Measurements from ENCODE around the gene GSK3B.
"Not testable (repeated sequence)": the region's sequence is repeated elsewhere in the genome, so short reads cannot be mapped to it uniquely, and the experiment has no call there.

GSK3B gene

DNA sequence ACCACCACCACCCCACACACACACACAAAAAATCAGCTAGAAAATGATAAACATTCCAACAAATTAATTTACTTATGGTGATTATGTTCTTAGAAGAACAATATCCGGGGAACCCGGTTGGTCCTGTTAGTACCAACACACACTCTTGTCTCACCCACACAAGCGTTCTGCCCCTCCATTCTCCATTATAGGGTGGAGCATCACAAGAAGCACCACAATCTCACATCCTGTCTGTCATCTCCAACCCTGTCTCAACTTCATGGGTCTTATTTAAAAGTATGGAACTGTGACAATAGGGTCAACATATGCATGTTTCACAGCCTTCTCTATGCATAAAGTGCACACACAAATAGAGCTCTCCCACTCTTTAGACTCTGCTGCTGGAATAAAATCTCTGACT lies 5.6 kb downstream of the GSK3B start:
- H3K4me3 Mint-ChIP-seq: no peak overlapping the region
- H3K27ac Mint-ChIP-seq: no peak overlapping the region

DNA sequence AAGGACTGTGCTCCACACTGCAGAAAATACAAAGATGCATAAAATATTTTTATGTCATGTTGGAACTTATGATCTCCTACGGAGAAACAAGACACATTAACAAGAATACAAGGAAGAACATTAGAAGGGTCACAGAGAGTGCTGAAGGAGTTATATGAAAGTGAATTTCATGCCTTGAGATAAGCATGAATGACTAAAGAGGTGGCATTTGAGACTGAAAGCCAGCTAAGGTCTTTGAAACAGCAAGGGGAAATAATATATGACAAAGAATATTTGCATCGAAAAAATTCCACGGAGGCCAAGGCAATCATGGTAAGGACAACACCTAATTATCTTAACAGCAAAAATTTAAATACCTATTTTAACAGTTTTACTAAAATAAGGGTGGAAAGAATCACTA lies 12.5 kb downstream of the GSK3B start:
- Mint-ChIP-seq H3K27ac (no peak overlapping the region), H3K4me1 (ENCODE audit: low read depth) (peaks cover 72% of the 10 kb centered on the region)

More for the DNA sequence above, 5.6 kb downstream of the GSK3B start:
- Mint-ChIP-seq H3K4me1 (ENCODE audit: low read depth) (peaks cover 33% of the 10 kb centered on the region), H3K27me3 (no peaks in the 10 kb centered on the region), H3K9me3 (no peaks in the 10 kb centered on the region), H3K36me3 (ENCODE audit: low read depth) (peaks cover 13% of the 10 kb centered on the region)

DNA sequence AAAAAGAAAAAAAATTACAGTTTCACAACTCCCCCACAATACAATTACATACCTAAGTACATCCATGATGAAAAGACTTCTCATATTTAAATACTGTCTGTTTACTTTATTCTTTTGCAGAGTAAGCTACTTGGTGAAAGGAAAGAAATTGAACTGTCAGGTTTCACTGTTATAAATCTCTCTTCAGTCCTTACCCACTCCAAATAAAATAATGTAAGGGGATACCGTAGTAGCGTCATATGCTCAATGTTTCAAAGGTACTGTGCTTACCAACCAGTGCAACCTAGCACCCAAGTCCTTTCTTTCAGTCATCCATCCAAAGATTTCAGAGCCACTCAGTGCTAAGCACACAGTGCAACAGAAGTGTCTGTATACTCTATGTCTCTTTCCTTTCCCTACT lies 13.4 kb downstream of the GSK3B start:
- H3K27me3 Mint-ChIP-seq: no peaks in the 10 kb centered on the region
- no peaks in the 10 kb centered on the region for H3K9me3 Mint-ChIP-seq
- H3K4me1 Mint-ChIP-seq (ENCODE audit: low read depth): peaks cover 71% of the 10 kb centered on the region
- H3K4me3 Mint-ChIP-seq: no peak overlapping the region
- H3K36me3 Mint-ChIP-seq (ENCODE audit: low read depth): peaks cover 32% of the 10 kb centered on the region
- no peak overlapping the region for H3K27ac Mint-ChIP-seq

More for the DNA sequence above, 12.5 kb downstream of the GSK3B start:
- peaks cover 28% of the 10 kb centered on the region for H3K36me3 Mint-ChIP-seq (ENCODE audit: low read depth)
- H3K4me3 Mint-ChIP-seq: no peak overlapping the region
- no peaks in the 10 kb centered on the region for H3K27me3 Mint-ChIP-seq
- H3K9me3 Mint-ChIP-seq: no peaks in the 10 kb centered on the region

DNA sequence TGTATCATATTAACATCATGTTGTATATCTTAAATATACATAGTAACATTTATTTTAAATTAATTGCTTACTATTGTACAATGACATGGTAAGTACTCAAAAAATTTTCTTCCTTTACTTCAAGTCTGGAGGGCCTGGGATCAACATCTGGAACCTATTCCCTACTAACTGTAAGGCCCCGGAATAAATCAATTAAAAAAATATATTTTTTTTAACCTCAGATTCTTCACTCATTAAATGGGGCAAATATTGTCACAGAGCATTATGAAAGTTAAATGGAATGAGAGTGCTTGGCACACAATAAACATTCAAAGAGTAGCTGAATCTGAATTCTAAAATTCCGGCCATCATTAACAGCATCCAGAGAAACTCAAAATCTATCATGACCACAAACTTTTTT lies 16.5 kb downstream of the GSK3B start:
- no peak overlapping the region for H3K4me3 Mint-ChIP-seq

DNA sequence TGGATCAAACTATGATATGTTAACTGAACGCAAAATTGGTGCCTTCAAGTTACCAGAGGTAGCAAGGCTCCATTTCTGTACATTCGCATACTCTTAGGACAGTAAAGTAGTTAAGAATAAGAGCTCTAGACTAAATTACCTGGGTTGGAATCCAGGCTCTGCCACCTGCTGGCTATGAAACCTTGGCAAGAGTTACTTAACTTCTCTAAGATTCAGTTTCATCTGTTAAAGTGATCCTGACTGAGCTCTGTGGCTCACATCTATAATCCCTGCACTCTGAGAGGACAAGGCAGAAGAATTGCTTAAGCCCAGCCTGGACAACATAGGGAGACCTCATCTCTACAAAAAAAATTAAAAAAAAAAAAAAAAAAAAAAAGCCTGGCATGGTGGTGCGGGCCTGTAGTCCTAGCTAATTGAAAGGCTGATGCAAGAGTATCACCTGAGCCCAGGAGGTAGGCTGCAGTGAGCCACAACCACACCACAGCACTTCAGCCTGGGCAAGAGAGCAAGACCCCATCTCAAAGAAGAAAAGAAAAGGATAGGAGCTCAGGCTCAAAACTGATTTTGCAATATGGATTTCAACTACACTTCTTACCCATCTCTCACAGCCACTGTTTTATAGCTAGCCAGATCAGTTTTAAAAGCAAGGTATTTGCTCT lies 21.3 kb downstream of the GSK3B start:
- no peaks in the 10 kb centered on the region for H3K27me3 Mint-ChIP-seq
- H3K27ac Mint-ChIP-seq: no peak overlapping the region
- H3K4me1 Mint-ChIP-seq (ENCODE audit: low read depth): peaks cover 54% of the 10 kb centered on the region
- no peak overlapping the region for H3K4me3 Mint-ChIP-seq
- no peaks in the 10 kb centered on the region for H3K9me3 Mint-ChIP-seq
- H3K36me3 Mint-ChIP-seq (ENCODE audit: low read depth): peaks cover 31% of the 10 kb centered on the region

More for the DNA sequence above, 16.5 kb downstream of the GSK3B start:
- H3K27ac Mint-ChIP-seq: no peak overlapping the region
- peaks cover 72% of the 10 kb centered on the region for H3K4me1 Mint-ChIP-seq (ENCODE audit: low read depth)
- H3K27me3 Mint-ChIP-seq: no peaks in the 10 kb centered on the region
- no peaks in the 10 kb centered on the region for H3K9me3 Mint-ChIP-seq
- peaks cover 47% of the 10 kb centered on the region for H3K36me3 Mint-ChIP-seq (ENCODE audit: low read depth)

DNA sequence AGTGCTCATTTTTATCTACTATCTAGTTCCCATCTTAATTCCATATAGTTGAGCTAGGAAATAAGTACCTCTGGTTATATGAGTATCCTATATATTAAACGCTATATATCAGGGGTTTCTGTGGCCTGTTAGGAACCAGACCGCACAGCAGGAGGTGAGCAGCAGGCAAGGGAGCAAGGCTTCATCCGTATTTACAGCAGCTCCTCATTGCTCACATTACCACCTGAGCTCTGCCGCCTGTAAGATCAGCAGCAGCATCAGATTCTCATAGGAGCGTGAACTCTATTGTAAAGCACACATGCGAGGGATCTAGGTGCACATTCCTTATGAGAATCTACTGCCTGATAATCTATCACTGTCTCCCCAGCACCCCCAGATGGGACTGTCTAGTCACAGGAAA lies 23.0 kb downstream of the GSK3B start:
- H3K4me3 Mint-ChIP-seq: no peak overlapping the region
- no peaks in the 10 kb centered on the region for H3K9me3 Mint-ChIP-seq
- no peak overlapping the region for H3K27ac Mint-ChIP-seq
- H3K4me1 Mint-ChIP-seq (ENCODE audit: low read depth): peaks cover 60% of the 10 kb centered on the region
- peaks cover 30% of the 10 kb centered on the region for H3K36me3 Mint-ChIP-seq (ENCODE audit: low read depth)
- H3K27me3 Mint-ChIP-seq: no peaks in the 10 kb centered on the region

DNA sequence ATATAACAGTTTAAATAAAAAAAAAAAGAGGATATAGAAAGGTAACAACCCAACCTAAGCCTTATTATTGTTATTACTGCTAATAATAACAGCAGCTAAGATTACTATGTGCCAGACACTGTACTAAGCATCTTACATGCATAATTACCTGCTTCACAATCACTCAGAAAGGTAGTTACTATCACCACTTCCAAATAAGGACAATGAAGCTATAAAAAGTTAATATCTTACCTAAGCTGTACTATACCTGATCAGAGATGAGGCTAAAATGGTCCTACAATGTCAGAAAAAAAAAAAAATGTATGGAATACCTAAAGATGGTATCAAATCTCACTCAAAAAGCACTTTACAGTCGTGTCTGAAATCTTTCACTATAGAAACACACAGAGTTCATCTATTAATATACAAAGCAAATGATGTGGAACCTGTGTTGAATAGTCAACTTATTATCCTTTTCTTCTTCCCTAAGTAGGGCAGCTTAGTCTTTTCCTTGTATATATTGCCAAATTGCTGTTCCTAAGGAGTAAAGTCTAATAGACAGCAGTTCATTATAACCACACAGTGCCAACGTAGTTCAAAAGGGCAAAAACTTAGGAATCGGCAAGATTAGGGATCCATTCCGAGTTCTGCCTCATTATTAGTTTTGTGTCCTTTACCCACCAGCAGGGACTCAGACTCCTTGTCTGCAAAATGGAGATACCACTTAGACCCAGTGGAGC lies 23.8 kb downstream of the GSK3B start:
- H3K4me1 Mint-ChIP-seq (ENCODE audit: low read depth): peaks cover 56% of the 10 kb centered on the region
- H3K9me3 Mint-ChIP-seq: peaks cover 5% of the 10 kb centered on the region
- H3K36me3 Mint-ChIP-seq (ENCODE audit: low read depth): peaks cover 30% of the 10 kb centered on the region
- no peak overlapping the region for H3K27ac Mint-ChIP-seq
- H3K4me3 Mint-ChIP-seq: no peak overlapping the region
- no peaks in the 10 kb centered on the region for H3K27me3 Mint-ChIP-seq

DNA sequence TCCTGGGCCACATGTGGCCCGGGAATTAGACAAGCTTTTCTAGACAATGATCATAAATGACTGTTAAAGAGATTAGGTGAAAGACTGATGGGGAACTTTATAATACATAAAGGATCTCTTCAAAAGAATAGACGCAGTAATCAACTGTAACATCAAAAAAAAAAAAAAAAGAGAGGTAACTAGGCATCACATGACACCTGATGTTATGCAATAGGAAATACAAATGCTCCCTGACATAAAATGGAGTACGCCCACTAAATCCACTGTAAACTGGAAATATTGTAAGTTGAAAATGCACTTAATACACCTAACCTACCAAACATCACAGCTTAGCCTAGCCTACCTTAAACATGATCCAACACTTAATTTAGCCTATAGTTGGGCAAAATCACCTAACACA lies 27.2 kb downstream of the GSK3B start:
- H3K9me3 Mint-ChIP-seq: peaks cover 5% of the 10 kb centered on the region
- H3K4me1 Mint-ChIP-seq (ENCODE audit: low read depth): peaks cover 50% of the 10 kb centered on the region
- H3K27ac Mint-ChIP-seq: no peak overlapping the region
- H3K36me3 Mint-ChIP-seq (ENCODE audit: low read depth): peaks cover 25% of the 10 kb centered on the region
- no peak overlapping the region for H3K4me3 Mint-ChIP-seq
- no peaks in the 10 kb centered on the region for H3K27me3 Mint-ChIP-seq

DNA sequence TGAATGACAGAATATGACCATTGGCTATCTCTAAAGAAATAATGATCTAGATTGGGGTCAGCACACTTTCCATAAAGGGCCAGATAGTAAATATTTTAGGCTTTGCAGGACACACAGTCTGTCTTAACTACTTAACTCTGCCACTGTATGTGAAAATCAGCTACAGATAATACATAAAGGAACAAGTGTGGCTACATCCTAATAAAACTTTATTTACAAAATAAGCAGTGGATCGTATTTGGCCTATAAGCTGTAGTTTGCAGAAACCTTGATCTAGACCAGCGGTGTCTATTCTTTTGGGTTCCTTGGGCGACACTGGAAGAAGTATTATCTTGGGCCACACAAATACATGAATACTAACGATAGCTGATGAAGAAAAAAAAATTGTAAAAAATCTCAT lies 27.6 kb downstream of the GSK3B start:
- H3K36me3 Mint-ChIP-seq (ENCODE audit: low read depth): peaks cover 25% of the 10 kb centered on the region
- H3K27me3 Mint-ChIP-seq: no peaks in the 10 kb centered on the region
- no peak overlapping the region for H3K27ac Mint-ChIP-seq
- peaks cover 47% of the 10 kb centered on the region for H3K4me1 Mint-ChIP-seq (ENCODE audit: low read depth)
- H3K9me3 Mint-ChIP-seq: peaks cover 5% of the 10 kb centered on the region
- no peak overlapping the region for H3K4me3 Mint-ChIP-seq

DNA sequence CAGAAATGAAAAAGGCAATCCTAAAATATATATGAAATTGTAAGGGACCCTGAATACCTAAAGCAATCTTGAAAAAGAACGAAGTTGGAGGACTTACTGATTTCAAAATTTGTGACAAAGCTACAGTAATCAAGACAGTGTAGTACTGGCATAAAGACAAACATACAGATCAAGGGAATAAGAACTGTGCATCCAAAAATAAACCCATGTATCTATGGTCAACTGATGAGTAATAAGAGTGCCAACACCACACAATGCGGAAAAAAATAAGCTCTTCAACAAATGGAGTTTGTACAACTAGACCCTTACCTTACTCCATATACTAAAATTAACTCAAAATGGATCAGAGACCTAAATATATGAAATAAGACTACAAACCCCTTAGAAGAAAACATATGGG lies 29.6 kb downstream of the GSK3B start:
- Mint-ChIP-seq H3K9me3 (peaks cover 5% of the 10 kb centered on the region), H3K27ac (no peak overlapping the region), H3K27me3 (no peaks in the 10 kb centered on the region), H3K36me3 (ENCODE audit: low read depth) (peaks cover 25% of the 10 kb centered on the region), H3K4me1 (ENCODE audit: low read depth) (peaks cover 51% of the 10 kb centered on the region), H3K4me3 (no peak overlapping the region)

DNA sequence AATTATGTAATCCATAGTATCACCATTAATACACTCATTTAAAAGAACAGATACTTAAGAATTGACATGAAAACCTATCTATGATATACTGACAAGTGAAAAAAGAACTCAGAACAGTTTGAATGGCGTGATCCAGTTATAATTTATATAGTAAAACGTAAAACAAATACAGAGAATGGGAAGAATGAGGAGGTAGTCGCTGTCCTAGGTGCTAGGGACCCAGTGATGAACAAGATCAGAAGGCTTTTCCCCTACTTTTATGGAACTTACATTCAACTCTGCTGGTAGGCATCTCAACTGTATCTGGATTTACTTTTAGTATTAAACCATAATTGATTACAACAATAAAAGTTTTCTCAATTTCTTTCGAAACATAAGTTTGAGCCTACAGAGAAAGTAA lies 31.8 kb downstream of the GSK3B start:
- peaks cover 5% of the 10 kb centered on the region for H3K9me3 Mint-ChIP-seq
- no peaks in the 10 kb centered on the region for H3K27me3 Mint-ChIP-seq
- H3K4me1 Mint-ChIP-seq (ENCODE audit: low read depth): peaks cover 49% of the 10 kb centered on the region
- H3K27ac Mint-ChIP-seq: no peak overlapping the region
- H3K4me3 Mint-ChIP-seq: no peak overlapping the region
- H3K36me3 Mint-ChIP-seq (ENCODE audit: low read depth): peaks cover 20% of the 10 kb centered on the region

DNA sequence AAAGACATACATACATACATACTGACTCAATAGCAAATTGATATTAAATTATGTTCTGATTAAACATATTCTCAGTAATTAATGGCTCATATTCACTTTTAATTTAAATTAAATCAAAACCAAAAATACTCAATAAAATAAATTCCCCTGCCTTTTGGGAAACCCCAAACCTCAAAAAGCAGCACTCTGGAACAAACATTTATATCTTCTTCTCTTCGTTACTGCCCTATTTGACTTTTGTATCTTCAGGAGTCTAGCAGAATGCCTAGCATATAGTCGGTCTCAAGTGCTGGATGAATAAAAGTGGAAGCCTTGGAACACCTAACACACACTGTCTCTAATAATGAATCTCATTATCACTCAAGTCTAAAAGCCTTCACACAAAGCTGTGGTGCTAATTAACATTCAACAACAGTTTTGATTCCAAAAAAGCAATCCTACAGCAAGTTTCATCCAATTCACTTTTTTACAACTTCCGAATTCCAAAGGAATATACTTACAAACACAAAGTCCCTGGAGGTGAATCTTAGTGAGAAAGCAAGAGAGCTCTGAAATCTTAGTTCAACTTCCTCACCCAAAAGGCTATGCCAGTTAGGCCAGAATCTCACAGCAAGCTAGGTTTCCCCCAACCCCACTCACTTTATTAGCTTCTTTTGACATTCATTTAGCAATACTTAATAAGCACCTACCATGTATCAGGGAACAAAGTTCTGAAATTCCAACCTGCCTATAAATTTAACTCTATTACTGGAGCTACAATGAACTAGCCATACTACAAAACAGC lies 35.0 kb downstream of the GSK3B start:
- Mint-ChIP-seq H3K36me3 (ENCODE audit: low read depth) (peaks cover 13% of the 10 kb centered on the region), H3K4me1 (ENCODE audit: low read depth) (peaks cover 41% of the 10 kb centered on the region), H3K27me3 (no peaks in the 10 kb centered on the region), H3K27ac (no peak overlapping the region), H3K9me3 (peaks cover 6% of the 10 kb centered on the region), H3K4me3 (no peak overlapping the region)

DNA sequence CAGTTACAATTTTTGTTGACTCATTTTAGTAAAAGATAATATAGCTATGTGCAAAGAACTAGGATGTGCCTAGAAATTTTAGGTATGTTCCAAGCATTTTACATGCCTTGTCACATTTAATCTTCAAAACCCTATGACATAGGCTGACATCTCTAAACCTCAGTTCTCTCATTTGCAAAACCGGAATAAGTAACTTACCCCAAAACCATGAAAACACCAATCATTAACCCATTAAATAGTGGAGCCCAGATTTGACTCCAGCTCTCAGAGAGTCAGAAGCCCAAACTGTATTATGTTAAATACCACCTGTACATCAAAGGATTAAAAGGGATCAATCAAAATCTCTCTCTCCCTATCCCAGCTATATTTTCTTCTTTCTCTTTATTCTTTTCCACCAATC lies 36.6 kb downstream of the GSK3B start:
- H3K4me1 Mint-ChIP-seq (ENCODE audit: low read depth): peaks cover 57% of the 10 kb centered on the region
- peaks cover 22% of the 10 kb centered on the region for H3K36me3 Mint-ChIP-seq (ENCODE audit: low read depth)
- H3K27me3 Mint-ChIP-seq: no peaks in the 10 kb centered on the region
- H3K9me3 Mint-ChIP-seq: peaks cover 14% of the 10 kb centered on the region
- H3K4me3 Mint-ChIP-seq: no peak overlapping the region
- H3K27ac Mint-ChIP-seq: no peak overlapping the region

DNA sequence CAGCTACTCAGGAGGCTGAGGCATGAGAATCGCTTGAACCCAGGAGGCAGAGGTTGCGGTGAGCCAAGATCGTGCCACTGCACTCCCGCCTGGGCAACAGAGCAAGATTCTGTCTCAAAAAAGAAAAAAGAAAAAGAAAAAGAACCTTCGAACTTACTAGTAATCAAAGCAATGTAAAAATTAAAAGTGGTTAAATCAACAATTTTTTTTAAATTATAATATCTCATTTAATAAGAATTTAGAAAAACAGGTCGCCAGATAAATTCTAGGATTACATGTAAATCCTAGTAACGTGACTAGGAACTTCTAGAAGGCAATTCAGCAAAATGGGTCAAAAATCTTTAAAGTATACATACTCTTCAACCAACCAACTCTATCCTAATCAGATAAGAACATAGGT lies 37.2 kb downstream of the GSK3B start:
- Mint-ChIP-seq H3K27ac (no peak overlapping the region), H3K27me3 (no peaks in the 10 kb centered on the region), H3K4me1 (ENCODE audit: low read depth) (peaks cover 63% of the 10 kb centered on the region), H3K9me3 (peaks cover 14% of the 10 kb centered on the region), H3K36me3 (ENCODE audit: low read depth) (peaks cover 24% of the 10 kb centered on the region), H3K4me3 (no peak overlapping the region)

DNA sequence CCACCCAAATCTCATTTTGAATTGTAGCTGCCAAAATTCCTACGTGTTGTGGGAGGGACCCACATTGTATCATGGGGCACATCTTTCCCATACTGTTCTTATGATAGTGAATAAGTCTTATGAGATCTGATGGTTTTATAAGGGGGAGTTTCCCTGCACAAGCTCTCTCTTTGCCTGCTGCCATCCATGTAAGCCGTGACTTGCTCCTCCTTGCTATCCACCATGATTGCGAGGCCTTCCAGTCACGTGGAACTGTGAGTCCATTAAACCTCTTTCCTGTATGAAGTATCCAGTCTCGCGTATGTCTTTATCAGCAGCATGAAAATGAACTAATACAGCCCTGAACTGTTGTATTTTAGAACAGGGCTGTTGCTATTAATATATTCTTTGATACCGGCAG lies 40.6 kb downstream of the GSK3B start:
- H3K4me3 Mint-ChIP-seq, H3K27me3 Mint-ChIP-seq, H3K27ac Mint-ChIP-seq: not testable (repeated sequence)
- Mint-ChIP-seq H3K9me3 (peaks cover 14% of the 10 kb centered on the region), H3K4me1 (ENCODE audit: low read depth) (peaks cover 74% of the 10 kb centered on the region), H3K36me3 (ENCODE audit: low read depth) (peaks cover 24% of the 10 kb centered on the region)

All from stimulated activated naive CD8-positive, alpha-beta T cell treated with anti-CD3 and anti-CD28 coated beads, Interleukin-15, Interleukin-2, amounts not matched to agents 100 ng/mL and 50 ng/mL, for 24 hours (primary cell).